ENCODE data around the gene DNAJB4.
"Not testable (repeated sequence)": the region's sequence is repeated elsewhere in the genome, so short reads cannot be mapped to it uniquely, and the experiment has no call there.

The DNAJB4 gene

GRCh38 chr1:77978293-77978968 lies 26.3 kb upstream of the DNAJB4 start:
- H3K4me3 ChIP-seq (ENCODE audit: low read length) = peak overlapping the region; percentile 99
- H3K27me3 ChIP-seq (ENCODE audit: insufficient read depth, low read length) = no peaks in the 10 kb centered on the region
- peaks cover 2% of the 10 kb centered on the region for H3K9me3 ChIP-seq (ENCODE audit: low read length)
- peaks cover 26% of the 10 kb centered on the region for H3K4me1 ChIP-seq (ENCODE audit: insufficient read depth, low read length)
- peaks cover 39% of the 10 kb centered on the region for H3K36me3 ChIP-seq (ENCODE audit: insufficient read depth, low read length)
- peak overlapping the region; percentile 13 for H2AFZ ChIP-seq (ENCODE audit: low read depth, low read length)

DNA sequence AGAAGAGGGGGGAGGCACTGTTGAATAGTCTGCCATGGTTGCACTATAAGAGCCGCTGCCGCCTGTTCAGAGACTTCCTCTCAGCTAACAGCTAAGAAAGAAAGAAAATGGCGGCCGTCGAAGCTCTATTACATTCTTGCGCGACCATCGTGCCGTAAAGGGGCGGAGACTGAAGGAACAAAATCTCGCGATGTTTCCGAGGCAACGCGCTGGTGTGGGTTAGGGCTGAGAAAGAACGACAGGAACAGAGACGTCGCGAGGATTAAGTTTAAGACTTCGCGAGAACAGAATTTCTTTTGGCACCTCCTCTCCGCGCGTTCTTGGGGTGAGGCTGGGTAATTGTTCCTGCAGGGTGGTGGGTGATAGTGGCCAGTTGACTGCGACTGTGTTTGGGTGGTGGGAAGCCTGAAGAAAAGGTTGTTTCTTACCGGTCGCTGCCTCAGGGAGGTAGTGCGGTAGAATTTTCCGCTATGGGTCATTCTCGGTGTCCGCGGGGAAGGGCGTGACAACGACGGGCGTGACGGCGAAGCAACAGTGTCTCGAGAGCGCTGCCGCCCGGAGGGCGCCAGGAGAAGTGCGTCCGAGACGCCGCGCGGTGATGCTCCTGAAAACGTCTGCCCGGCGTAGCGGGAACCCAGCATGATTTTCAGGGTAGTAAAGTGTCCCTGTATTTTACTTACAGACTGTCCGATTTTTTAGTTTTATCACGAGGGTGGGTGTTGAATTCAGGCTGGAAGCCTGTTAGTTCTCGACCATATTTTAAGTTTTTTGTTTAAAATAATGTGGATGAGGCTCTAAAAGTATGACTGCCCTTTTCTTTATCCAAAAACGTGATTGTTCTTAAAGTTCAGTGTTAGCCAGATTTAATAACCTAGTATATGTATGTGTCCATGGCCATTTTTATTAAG lies 25.5 kb upstream of the DNAJB4 start, which contains the start of gene FUBP1:
FUBP1 (minus strand) TSS at position 104 of the 908 bp plus-strand sequence; CDS start at position 36, 68 bp downstream.
- Histone ChIP-seq H2AFZ (ENCODE audit: low read depth, low read length) (peak within 1 kb of the TSS; percentile 13), H3K4me1 (ENCODE audit: insufficient read depth, low read length) (peaks cover 29% of the 10 kb centered on the region)

DNA sequence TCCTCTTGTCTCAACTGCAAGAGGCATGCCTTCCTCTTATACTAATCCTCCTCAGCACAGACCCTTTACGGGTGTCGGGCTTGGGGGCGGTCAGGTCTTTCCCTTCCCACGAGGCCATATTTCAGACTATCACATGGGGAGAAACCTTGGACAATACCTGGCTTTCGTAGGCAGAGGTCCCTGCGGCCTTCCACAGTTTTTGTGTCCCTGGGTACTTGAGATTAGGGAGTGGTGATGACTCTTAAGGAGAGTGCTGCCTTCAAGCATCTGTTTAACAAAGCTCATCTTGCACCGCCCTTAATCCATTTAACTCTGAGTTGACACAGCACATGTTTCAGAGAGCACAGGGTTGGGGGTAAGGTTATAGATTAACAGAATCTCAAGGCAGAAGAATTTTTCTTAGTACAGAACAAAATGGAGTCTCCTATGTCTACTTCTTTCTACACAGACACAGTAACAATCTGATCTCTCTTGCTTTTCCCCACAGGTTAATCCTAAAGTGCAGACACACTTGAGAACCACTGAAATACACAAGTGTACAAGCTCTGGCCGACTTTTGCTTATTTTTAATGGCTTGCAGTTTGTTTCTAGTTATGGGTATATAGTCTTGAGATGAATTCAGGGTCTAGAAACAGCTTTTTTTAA lies 21.3 kb upstream of the DNAJB4 start:
- not testable (repeated sequence) for H3K36me3 ChIP-seq (ENCODE audit: insufficient read depth, low read length); H2AFZ ChIP-seq (ENCODE audit: low read depth, low read length); H3K4me3 ChIP-seq (ENCODE audit: low read length); H3K27me3 ChIP-seq (ENCODE audit: insufficient read depth, low read length); H3K9me3 ChIP-seq (ENCODE audit: low read length)
- peaks cover 10% of the 10 kb centered on the region for H3K4me1 ChIP-seq (ENCODE audit: insufficient read depth, low read length)

More for the DNA sequence above, 25.5 kb upstream of the DNAJB4 start, which contains the start of gene FUBP1:
- Histone ChIP-seq H3K27me3 (ENCODE audit: insufficient read depth, low read length) (no peaks in the 10 kb centered on the region), H3K4me3 (ENCODE audit: low read length) (peak within 1 kb of the TSS; percentile 99), H3K36me3 (ENCODE audit: insufficient read depth, low read length) (peaks cover 34% of the 10 kb centered on the region), H3K9me3 (ENCODE audit: low read length) (peaks cover 2% of the 10 kb centered on the region)

GRCh38 chr1:77983997-77984355 lies 20.8 kb upstream of the DNAJB4 start:
- Histone ChIP-seq H3K36me3 (ENCODE audit: insufficient read depth, low read length) (peaks cover 8% of the 10 kb centered on the region), H3K4me1 (ENCODE audit: insufficient read depth, low read length) (peaks cover 10% of the 10 kb centered on the region), H3K4me3 (ENCODE audit: low read length) (no peak overlapping the region), H3K27me3 (ENCODE audit: insufficient read depth, low read length) (no peaks in the 10 kb centered on the region), H3K9me3 (ENCODE audit: low read length) (no peaks in the 10 kb centered on the region), H2AFZ (ENCODE audit: low read depth, low read length) (no peak overlapping the region)

GRCh38 chr1:77984629-77985028 lies 20.1 kb upstream of the DNAJB4 start:
- Histone ChIP-seq H2AFZ (ENCODE audit: low read depth, low read length) (no peak overlapping the region), H3K9me3 (ENCODE audit: low read length) (no peaks in the 10 kb centered on the region), H3K4me1 (ENCODE audit: insufficient read depth, low read length) (peaks cover 10% of the 10 kb centered on the region), H3K36me3 (ENCODE audit: insufficient read depth, low read length) (peaks cover 9% of the 10 kb centered on the region), H3K4me3 (ENCODE audit: low read length) (no peak overlapping the region), H3K27me3 (ENCODE audit: insufficient read depth, low read length) (no peaks in the 10 kb centered on the region)

DNA sequence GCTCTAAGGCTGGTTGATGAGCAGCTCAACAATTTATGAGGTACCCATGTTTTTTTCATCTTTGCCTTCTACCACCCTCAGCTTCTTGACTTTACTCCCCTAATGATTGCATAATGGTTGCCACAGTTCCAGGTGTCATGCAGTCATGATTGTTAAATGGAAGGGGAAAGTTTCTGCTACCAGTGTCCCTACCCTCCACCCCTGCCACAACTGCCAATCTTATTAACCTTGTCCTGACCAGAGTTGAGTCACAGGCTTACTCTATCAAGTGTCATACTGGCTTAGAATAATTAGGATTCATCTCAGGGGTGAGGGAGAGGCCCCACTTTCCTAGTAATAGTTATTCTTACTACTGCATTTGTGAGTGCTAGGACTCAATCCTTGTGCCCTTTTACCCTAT lies 17.9 kb upstream of the DNAJB4 start:
- no peak overlapping the region for H3K4me3 ChIP-seq (ENCODE audit: low read length)
- no peak overlapping the region for H2AFZ ChIP-seq (ENCODE audit: low read depth, low read length)
- H3K4me1 ChIP-seq (ENCODE audit: insufficient read depth, low read length) = peaks cover 4% of the 10 kb centered on the region
- peaks cover 6% of the 10 kb centered on the region for H3K36me3 ChIP-seq (ENCODE audit: insufficient read depth, low read length)
- no peaks in the 10 kb centered on the region for H3K9me3 ChIP-seq (ENCODE audit: low read length)
- H3K27me3 ChIP-seq (ENCODE audit: insufficient read depth, low read length) = no peaks in the 10 kb centered on the region

GRCh38 chr1:77987919-77988318 lies 16.8 kb upstream of the DNAJB4 start:
- Histone ChIP-seq H2AFZ (ENCODE audit: low read depth, low read length) (no peak overlapping the region), H3K4me1 (ENCODE audit: insufficient read depth, low read length) (peaks cover 4% of the 10 kb centered on the region), H3K27me3 (ENCODE audit: insufficient read depth, low read length) (no peaks in the 10 kb centered on the region), H3K4me3 (ENCODE audit: low read length) (no peak overlapping the region), H3K9me3 (ENCODE audit: low read length) (no peaks in the 10 kb centered on the region), H3K36me3 (ENCODE audit: insufficient read depth, low read length) (peaks cover 5% of the 10 kb centered on the region)

DNA sequence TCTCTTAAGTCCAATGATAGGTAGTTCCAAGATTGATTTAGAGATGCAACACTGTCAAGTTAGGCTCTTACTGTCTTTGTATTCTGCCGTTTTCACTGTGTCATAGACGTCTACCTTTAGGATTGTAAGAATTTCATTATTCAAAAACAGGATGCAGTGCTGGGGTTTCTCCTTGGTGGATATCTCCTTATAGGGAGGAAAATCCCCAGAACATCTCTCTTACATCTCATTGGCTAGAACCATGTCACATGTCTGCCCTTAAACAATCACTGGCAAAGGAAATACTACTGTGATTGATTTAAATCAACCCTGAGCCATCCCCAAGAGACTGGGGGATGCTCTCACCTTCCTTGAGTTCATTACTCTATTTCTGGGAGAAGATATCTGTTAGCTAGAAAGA lies 15.0 kb upstream of the DNAJB4 start:
- Histone ChIP-seq H3K36me3 (ENCODE audit: insufficient read depth, low read length) (peaks cover 14% of the 10 kb centered on the region), H3K4me1 (ENCODE audit: insufficient read depth, low read length) (no peaks in the 10 kb centered on the region), H3K4me3 (ENCODE audit: low read length) (no peak overlapping the region), H3K27me3 (ENCODE audit: insufficient read depth, low read length) (no peaks in the 10 kb centered on the region), H3K9me3 (ENCODE audit: low read length) (no peaks in the 10 kb centered on the region), H2AFZ (ENCODE audit: low read depth, low read length) (no peak overlapping the region)

GRCh38 chr1:77990629-77991204 lies 14.0 kb upstream of the DNAJB4 start:
- peaks cover 19% of the 10 kb centered on the region for H3K36me3 ChIP-seq (ENCODE audit: insufficient read depth, low read length)

DNA sequence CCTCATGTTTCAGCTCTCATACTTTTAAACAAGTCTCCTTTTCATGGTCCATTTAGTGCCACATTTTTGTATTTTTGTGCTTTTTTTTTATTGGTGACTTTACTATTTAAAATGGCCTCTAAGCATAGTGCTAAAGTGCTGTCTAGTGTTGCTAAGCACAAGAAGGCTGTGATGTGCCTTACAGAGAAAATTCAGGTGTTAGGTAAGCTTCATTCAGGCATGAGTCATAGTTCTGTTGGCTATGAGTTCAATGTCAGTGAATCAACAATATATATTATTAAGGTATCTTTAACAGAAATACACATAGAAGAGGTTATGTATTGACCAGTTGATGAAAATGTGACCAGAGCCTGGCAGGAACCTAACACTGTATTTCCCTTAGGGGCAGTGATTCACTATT lies 13.1 kb upstream of the DNAJB4 start:
- Histone ChIP-seq H3K4me1 (ENCODE audit: insufficient read depth, low read length) (no peaks in the 10 kb centered on the region), H3K4me3 (ENCODE audit: low read length) (no peak overlapping the region), H2AFZ (ENCODE audit: low read depth, low read length) (no peak overlapping the region), H3K36me3 (ENCODE audit: insufficient read depth, low read length) (peaks cover 22% of the 10 kb centered on the region), H3K9me3 (ENCODE audit: low read length) (no peaks in the 10 kb centered on the region), H3K27me3 (ENCODE audit: insufficient read depth, low read length) (no peaks in the 10 kb centered on the region)

More at GRCh38 chr1:77990629-77991204, 14.0 kb upstream of the DNAJB4 start:
- Histone ChIP-seq H3K9me3 (ENCODE audit: low read length) (no peaks in the 10 kb centered on the region), H3K27me3 (ENCODE audit: insufficient read depth, low read length) (no peaks in the 10 kb centered on the region), H3K4me3 (ENCODE audit: low read length) (no peak overlapping the region), H3K4me1 (ENCODE audit: insufficient read depth, low read length) (no peaks in the 10 kb centered on the region), H2AFZ (ENCODE audit: low read depth, low read length) (no peak overlapping the region)

GRCh38 chr1:77994117-77994705 lies 10.5 kb upstream of the DNAJB4 start:
- H3K4me3 ChIP-seq (ENCODE audit: low read length) = no peak overlapping the region
- no peaks in the 10 kb centered on the region for H3K9me3 ChIP-seq (ENCODE audit: low read length)
- no peak overlapping the region for H2AFZ ChIP-seq (ENCODE audit: low read depth, low read length)
- H3K27me3 ChIP-seq (ENCODE audit: insufficient read depth, low read length) = no peaks in the 10 kb centered on the region
- no peaks in the 10 kb centered on the region for H3K4me1 ChIP-seq (ENCODE audit: insufficient read depth, low read length)
- peaks cover 23% of the 10 kb centered on the region for H3K36me3 ChIP-seq (ENCODE audit: insufficient read depth, low read length)

DNA sequence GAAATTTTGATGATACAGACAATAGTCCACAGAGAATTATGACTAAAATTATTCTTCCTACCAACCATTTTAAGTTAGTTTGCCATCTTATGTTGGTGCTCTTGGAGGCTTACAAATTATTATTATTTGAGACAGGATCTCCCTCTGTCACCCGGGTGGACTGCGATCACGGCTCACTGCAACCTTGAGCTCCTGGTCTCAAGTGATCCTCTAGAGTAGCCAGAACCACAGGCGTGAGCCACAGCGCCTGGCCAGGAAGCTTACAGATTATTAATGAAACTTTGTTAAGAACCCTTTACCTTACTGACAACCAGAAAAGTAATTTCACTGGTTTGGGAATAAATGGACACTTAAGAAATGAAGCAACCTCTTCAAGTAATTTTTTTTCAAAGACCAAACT lies 8.0 kb upstream of the DNAJB4 start:
- Histone ChIP-seq H2AFZ (ENCODE audit: low read depth, low read length) (no peak overlapping the region), H3K4me1 (ENCODE audit: insufficient read depth, low read length) (no peaks in the 10 kb centered on the region), H3K4me3 (ENCODE audit: low read length) (no peak overlapping the region), H3K36me3 (ENCODE audit: insufficient read depth, low read length) (peaks cover 20% of the 10 kb centered on the region), H3K27me3 (ENCODE audit: insufficient read depth, low read length) (no peaks in the 10 kb centered on the region), H3K9me3 (ENCODE audit: low read length) (no peaks in the 10 kb centered on the region)

Data from neuron (in vitro differentiated cells).